Left ventricle myocardium superior (tissue), 1 donor: ENCODE results near the gene ZNF584. TPM values are rescaled to one million over a fixed set of nuclear protein-coding genes. Genes with fewer than 3 reads are reported as not detected.
"Not testable (repeated sequence)": the region's sequence is repeated elsewhere in the genome, so short reads cannot be mapped to it uniquely, and the experiment has no call there.

Source experiments
- ATAC-seq: fragments of 200-7000 bp; cut with Tn5 transposase; one replicate; pipeline ENCODE4 v1.9.1; 2020; ENCODE audit warnings: mild to moderate bottlenecking, moderate library complexity
- DNase-seq: peaks from one replicate; pipeline ENCODE4 v3.0.0-alpha.2; 2020
- intact Hi-C: fragments of 100-400 bp; cut with micrococcal nuclease; formaldehyde crosslinking; loops from one replicate; pipeline ENCODE4 v1.11.0; 2022
- total RNA-seq: library from RNA; stranded (reverse); fragmentation: NEBNext Ultra II Directional; extraction: Animal tissue kit (Norgen Biotek cat#: 25700); gene quantifications from one replicate; pipeline ENCODE4 v1.2.1, GENCODE V29; 2021
- donor health status: DM: no; HTN: yes; CAD: no; lungs with severe emphysema.

ZNF584 gene
- total RNA-seq, 1 donor from 2014 or later: 17.8 TPM

DNA sequence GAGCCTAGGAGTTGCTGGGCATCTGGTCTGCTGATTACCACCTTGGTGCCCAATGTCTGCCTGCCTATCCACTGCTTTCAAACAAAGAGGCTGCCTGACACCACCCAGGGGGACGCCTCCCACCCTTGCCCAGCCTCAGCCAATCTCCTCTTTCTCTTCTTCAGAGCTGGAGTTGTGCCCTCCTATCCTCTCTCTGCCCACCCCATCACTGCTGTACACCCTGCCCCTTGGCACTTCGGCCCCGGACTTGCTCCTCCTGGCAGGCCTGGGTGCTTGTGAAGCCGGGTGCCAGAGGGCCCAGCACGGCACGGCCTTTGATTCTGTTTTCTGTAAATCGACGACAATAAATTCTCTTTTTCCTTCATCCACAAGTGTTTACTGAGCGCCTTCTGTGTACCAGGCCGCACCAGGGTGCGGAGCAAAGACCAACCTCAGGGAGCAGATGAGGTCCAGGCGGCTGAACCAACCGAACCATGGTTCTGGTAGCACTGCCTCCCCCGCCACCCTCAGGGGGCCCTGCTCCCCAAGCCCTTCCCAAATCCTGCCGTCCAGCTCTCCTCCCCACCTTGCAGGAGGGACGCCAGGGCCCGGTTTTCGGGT is 8.0 kb upstream of the ZNF584 start:
- DNase-seq (no peak), ATAC-seq (peak; percentile 1)
- intact Hi-C loops: no loop called here

DNA sequence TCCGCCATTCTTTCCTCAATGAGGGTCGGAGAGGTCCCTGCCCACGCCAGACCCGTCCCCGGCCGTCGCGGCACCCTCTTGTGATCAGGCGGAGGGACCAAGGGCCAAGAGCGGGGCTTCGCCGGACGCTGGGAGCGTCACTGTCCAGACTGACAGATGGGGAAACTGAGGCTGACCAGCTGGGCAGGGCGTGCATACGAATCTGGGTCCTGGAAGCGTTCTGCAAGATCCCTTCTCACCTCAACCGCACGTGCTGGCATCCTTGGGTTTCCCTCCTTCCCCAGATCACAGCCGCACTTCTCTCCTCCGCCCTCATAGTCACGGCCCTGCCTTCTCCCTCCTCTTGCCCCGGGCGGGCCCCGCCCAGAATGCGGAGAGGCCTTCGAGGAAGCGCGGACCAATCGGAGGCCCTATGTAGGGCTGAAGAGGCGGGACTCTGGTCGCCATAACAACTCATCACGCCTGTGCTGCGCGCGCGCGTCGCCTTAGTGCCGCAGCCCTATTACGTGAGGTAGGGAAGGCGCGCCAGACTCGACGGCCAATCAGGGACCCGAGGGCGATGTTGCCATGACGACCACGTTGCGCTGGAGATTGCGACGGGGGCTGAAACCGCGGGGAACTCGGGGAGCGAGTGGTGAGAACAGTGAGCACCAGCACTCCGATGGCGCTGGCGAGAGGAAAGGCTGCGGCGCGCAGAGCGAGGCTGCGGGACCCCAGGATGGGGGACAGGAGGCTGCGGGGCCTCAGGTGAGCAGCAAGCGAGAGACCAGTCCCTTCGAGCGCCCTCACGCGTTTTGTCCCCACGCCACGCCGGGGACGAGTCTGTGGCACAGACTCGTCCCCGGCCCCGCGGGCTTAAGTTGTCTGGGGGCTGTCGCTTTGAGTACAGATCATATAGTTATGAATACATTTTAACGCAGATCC is 7.3 kb upstream of the ZNF584 start:
- intact Hi-C loops: no loop called here
- ATAC-seq: peak; percentile 99
- peak; percentile 100 for DNase-seq

DNA sequence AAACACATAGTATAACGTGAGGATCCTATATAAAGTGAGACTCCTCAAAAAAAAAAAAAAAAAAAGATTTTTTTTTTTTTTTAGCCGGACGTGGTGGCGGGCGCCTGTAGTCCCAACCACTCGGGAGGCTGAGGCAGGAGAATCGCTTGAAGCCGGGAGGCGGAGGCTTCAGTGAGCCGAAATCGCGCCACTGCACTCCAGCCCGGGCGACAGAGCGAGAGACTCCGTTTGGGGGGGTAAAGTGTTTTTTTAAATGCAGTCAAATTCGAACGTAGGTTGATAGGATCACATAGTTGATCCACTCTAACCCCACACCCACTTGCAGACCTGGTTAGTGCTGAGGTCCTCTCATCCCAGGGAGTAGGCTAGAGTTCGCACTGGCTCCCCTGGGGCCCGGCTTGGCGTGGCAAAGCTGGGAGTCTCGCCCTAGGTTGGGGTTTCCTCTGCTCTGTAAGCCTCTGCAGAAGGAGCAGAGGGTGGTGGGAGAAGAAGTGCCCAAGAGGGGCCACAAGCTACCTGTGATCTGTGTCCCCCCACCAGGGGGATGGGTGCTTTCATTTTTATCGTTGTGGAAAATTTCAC is 6.5 kb upstream of the ZNF584 start:
- intact Hi-C loops: no loop called here
- ATAC-seq (no peak), DNase-seq (no peak)

GRCh38 chr19:58403920-58404478 is 4.5 kb upstream of the ZNF584 start:
- ATAC-seq, intact Hi-C loops, DNase-seq: not testable (repeated sequence)

- no peak for ATAC-seq
- intact Hi-C loops: no loop called here
- no peak for DNase-seq
These were observed 1.4 kb upstream of the ZNF584 start for GRCh38 chr19:58406818-58407657.

GRCh38 chr19:58407658-58408151 is 744 bp upstream of the ZNF584 start:
- DNase-seq: no peak
- intact Hi-C loops: no loop called here
- peak; percentile 9 for ATAC-seq

- intact Hi-C loops: no loop called here
- peak; percentile 44 for ATAC-seq
- peak; percentile 48 for DNase-seq
These were observed 751 bp downstream of the ZNF584 start for GRCh38 chr19:58409010-58409790.

- ATAC-seq: no peak
- intact Hi-C loops: no loop called here
- no peak for DNase-seq
These were observed 8.2 kb downstream of the ZNF584 start for GRCh38 chr19:58416604-58417003.

DNA sequence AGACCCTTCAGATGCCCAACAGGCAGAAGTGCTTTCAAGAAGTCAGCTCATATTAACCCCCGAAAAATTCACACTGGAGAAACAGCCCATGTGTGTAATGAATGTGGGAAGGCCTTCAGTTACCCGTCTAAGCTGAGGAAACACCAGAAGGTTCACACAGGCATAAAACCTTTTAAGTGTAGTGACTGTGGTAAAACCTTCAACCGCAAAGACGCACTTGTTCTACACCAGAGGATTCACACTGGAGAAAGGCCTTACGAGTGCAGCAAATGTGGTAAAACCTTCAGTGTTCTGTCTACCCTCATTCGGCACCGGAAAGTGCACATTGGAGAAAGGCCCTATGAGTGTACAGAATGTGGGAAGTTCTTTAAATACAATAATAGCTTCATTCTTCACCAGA is 8.6 kb downstream of the ZNF584 start:
- ATAC-seq: no peak
- intact Hi-C loops: no loop called here

DNA sequence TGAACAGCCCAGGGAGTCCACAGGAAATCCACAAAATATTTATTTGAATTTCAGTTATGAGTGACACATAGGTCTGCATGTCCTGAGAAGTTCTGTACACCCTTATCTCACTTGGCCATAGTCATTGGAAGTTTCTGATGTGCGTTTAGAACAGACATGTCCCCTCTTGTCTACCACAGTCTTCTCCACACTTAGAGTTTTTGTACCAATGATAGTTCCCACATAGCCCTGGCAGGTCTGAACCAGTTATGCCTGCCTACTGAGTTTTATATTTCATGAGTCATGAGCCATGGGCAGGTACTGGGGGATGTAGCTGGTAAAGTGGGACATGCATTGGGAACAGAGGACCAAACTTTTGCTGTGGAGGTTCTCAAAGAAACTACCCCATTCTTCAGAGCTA is 20.2 kb downstream of the ZNF584 start:
- intact Hi-C loops: no loop called here
- ATAC-seq: no peak
- DNase-seq: no peak

More for the DNA sequence above, 8.6 kb downstream of the ZNF584 start:
- no peak for DNase-seq

- intact Hi-C loops: no loop called here
- ATAC-seq: no peak
- DNase-seq: no peak
These were observed 21.3 kb downstream of the ZNF584 start for GRCh38 chr19:58429745-58430144.

GRCh38 chr19:58434217-58434616 is 25.8 kb downstream of the ZNF584 start:
- intact Hi-C loops: no loop called here
- no peak for ATAC-seq

DNA sequence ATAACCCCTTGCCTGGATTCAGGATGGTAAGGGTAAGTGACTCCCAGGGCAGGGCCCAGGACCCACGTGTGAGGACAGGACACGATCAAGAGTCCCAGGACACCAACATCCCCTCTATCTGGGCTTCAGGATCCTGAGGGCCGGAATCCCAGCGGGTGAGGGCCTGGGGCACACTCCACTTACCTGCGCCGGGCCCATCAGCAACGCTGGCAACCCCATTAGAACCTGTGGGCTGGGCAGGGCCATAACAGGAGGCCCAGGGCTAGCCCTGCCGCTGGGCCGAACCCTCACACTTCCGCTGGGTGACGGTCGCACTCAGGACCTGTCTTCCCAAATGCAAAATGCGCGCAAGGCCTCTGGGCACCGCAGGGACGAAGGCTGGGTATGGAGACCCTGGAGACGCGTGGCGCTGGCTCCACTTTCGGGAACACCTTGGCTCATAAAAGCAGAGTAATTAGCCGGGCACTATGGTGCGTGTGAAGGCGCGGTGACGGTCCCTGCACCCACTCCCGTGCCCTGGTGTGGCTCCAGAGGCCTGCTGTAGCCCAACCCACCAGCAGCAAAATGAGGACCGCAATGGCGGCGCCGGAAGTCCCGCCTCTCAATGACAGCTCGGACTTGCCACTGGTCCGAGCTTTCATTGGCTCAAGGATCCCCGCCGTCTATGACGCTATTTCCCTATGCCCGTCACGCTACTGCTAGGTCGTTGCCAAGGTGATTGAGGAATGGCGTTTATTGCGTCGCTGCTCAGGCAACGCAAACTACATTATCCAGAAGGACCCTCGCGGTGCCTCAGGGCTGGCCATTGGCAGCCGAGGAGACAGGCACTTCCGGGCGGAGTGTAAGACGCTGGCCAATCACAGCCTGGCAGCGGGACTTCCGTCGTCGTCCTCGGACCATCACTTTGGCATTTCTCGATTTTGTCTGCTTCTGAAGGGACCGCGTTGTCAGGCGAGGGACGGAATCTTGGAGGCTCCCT is 31.4 kb downstream of the ZNF584 start, which contains the start of gene ZNF132:
TSS of gene ZNF132 (minus strand) at position 578 of the 979 bp plus-strand sequence. CDS start at position 246, 332 bp downstream.
- ATAC-seq: peak; percentile 97
- peak; percentile 96 for DNase-seq
- intact Hi-C loops: no loop called here

More at GRCh38 chr19:58434217-58434616, 25.8 kb downstream of the ZNF584 start:
- DNase-seq: no peak

GRCh38 chr19:58440556-58440955 is 32.1 kb downstream of the ZNF584 start:
- DNase-seq (no peak), ATAC-seq (peak; percentile 6)
- intact Hi-C loops: no loop called here

DNA sequence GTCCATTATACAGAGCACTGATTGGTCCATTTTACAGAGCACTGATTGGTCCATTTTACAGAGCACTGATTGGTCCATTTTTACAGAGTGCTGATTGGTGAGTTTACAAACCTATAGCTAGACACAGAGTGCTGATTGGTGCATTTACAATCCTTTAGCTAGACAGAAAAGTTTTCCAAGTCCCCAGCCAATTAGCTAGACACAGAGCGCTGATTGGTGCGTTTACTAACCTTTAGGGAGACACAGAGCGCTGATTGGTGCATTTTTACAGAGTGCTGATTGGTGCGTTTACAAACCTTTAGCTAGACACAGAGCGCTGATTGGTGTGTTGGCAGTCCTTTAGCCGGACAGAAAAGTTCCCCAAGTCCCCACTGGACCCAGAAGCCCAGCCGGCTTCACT is 34.5 kb downstream of the ZNF584 start:
- ATAC-seq, DNase-seq, intact Hi-C loops: not testable (repeated sequence)

GRCh38 chr19:58448860-58449259 is 40.4 kb downstream of the ZNF584 start:
- intact Hi-C loops, DNase-seq, ATAC-seq: not testable (repeated sequence)

DNA sequence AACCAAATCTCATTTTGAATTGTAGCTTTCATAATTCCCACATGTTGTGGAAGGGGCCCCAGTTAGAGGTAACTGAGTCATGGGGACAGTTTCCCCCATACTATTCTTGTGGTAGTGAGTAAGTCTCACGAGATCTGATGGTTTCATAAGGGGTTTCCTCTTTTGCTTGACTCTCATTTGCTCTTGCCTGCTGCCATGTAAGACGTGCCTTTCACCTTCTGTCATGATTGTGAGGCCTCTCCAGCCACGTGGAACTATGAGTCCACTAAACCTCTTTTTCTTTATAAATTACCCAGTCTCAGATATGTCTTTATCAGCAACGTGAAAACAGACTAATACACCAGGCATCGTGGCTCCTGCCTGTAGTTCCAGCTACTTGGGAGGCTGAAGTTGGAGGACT is 41.5 kb downstream of the ZNF584 start:
- intact Hi-C loops, ATAC-seq: not testable (repeated sequence)

More for the DNA sequence above, 41.5 kb downstream of the ZNF584 start:
- DNase-seq: not testable (repeated sequence)
